HG03460 (cell line): ENCODE results near the gene SCYL1.
A peak's percentile ranks its signal among the peaks of the same experiment; 100 is the strongest.

Experiments used
- ATAC-seq: cut with Tn5 transposase; IDR thresholded peaks from one replicate; pipeline ENCODE4 v1.9.1; 2021; ENCODE audit not compliant: unreplicated experiment

Gene SCYL1

DNA sequence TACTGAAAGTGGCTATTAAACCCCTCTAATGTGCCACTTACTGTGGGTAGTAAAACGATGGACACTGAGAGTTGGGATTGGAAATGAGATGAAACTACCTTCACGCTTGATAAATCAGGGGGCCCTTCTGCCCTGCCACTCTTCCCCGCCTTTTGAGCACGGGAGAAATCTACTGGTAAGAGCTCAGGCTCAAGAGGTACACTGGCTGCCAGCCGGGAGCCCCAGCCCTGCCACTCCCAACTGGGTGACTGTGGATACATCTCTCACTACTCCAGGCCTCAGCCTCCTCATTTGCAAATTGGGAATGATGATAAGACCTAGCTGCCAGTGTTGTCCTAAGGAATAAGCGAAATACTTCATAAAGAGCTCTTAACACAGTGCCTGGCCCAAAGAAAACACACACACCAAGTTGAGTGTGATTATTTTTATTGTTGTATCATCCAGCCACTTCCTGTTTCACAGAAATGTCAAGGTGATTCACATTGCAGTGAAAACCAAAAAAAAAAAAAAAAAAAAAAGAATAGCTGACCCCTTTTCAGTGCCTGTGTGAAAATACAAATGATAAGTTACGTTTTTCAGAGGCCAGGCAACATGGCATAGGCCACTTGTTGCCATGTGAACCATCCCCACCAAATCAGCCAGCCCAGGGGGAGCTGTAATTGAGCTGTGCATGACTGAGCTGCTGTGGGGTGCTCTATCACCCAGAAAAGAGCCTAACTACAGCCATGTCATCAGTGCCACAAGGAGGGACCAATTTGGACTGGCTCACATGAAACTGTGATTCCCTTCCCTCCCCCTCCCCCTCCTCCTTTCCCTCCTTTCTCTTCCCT is 41.0 kb downstream of the SCYL1 start:
- no peak for ATAC-seq

DNA sequence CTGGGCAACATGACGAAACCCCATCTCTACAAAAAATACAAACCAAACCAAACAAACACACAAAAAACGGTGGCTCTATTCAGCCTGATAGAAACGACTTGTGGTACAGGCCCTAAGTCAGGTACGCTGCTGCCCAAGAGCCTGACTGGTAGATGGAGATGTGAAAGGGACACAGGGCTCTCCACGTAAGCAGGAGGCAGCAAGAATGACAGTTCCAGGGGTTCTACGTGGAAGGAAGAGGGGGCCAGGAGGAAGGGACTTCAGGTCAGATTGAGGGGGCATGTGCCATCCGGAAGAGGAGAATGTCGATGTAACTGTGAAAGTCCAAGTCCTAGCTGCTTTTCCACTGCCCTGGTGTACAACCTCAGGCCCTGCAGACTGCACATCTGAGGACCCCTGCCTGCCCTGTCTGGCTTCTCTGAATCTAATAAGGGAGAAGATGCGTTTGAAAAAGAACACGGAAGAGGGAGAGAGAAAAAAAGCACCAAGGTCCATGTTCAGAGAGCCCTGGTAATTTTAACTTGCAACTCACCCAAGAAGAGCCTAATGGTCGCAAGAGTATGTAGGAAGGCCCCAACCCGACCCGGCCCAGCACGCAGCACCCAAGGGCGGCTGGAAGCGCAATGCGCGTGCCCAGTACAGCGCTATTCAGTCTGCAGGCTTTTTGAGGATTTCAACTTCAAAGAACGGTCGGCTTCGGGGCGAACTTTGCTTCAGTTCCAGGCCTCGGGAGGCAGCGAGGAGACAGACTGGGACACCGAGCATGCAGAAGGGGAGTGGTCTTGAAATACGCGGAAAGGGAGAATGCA is 44.5 kb downstream of the SCYL1 start:
- ATAC-seq, result peak; percentile 1

DNA sequence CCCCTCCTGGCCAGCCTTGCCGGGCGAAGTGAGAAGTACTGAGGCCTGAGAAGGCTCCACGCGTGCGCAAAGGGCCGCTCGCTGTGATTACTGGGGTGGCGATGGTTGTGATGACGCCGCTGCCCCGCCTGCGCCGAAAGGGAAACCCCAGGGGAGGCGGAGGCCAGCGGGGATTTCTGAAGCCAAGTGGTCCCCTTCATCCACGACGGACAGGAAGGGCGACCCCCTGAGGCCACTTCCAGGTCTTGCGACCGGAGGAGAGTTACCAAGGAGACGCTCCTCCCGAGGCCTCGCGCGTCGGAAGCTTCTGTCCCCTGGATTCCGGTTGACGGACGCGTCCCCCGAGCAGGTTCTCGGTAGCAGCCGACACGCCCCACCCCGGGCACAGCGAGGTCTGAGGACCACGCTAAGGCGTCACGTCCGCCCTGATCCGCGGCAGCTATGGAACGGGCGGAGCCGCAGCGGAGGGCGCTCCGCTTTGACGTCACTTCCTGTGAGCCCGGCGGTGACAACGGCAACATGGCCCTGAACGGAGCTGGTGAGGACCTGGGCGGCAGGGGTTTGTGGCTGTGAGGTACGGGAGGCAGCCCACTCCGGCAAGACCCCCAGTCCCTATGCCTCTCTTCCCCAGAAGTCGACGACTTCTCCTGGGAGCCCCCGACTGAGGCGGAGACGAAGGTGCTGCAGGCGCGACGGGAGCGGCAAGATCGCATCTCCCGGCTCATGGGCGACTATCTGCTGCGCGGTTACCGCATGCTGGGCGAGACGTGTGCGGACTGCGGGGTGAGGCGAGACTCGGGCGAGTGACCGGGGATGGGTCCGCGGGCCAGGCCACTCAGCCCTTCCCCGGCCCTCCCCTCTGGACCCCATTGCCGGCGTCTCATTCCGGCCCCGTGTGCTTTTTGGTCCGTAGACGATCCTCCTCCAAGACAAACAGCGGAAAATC is 45.4 kb downstream of the SCYL1 start, which contains the start of gene ZNRD2:
Gene ZNRD2 (plus strand): TSS at position 505 of the 946 bp plus-strand sequence. CDS start 15 bp downstream, at position 520.
- peak; percentile 49 for ATAC-seq

DNA sequence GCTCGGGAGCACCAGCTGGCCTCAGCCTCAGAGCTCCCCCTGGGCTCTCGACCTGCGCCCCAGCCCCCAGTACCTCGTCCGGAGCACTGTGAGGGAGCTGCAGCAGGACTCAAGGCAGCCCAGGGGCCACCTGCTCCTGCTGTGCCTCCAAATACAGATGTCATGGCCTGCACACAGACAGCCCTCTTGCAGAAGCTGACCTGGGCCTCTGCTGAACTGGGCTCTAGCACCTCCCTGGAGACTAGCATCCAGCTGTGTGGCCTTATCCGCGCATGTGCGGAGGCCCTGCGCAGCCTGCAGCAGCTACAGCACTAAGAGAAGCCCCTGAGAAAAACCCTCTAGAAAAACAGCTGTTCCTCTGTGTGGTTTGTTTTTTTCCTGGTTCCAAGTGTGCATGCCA is 46.5 kb downstream of the SCYL1 start:
- ATAC-seq, result no peak

DNA sequence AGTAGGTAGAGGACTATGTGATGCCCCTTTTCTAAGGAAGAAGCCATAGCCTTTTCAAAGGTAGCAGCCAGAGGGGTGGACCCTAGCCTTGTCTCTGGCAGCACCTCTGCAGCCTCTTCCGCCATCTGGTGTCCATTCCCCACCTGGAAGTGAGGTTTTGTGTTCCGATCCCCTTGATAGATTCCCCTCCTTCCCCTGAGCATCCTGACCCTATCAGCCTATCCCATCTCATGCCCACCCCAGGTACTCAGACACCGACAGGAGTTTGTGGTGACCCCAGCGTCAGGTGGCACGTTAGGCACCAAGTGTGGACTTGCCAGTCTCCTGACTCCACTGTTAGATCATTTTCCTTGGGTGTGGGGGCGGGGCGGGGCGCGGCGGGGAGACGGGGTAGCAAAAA is 47.1 kb downstream of the SCYL1 start:
- no peak for ATAC-seq

DNA sequence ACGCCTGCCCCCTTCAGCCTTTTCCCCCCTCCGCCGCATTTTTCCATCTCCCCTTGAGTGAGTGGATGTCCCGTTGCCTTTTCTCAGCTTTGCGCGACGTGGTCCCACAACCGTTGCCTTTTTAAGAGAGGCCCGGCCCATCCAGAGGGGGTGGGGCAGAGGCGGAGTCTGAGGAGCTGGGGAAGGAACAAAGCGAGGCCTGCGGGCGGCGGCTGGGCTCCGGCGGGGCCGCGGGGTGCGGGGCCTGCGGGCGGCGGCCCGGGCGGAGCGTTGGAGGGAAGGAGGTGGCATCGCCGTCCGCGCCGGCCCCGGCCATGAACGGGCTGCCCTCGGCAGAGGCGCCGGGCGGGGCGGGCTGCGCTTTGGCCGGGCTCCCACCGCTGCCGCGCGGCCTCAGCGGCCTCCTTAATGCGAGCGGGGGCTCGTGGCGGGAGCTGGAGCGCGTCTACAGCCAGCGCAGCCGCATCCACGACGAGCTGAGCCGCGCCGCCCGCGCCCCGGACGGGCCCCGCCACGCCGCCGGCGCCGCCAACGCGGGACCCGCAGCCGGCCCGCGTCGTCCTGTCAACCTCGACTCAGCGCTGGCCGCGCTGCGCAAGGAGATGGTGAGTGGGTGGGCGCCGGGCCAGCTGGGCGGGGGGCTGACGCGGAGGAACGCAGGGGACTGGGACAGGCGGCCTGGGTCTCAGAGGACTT is 47.6 kb downstream of the SCYL1 start, which contains the start of gene FAM89B:
Gene FAM89B (plus strand): TSS at position 183 of the 696 bp plus-strand sequence. CDS start 132 bp downstream, at position 315.
- no peak for ATAC-seq

DNA sequence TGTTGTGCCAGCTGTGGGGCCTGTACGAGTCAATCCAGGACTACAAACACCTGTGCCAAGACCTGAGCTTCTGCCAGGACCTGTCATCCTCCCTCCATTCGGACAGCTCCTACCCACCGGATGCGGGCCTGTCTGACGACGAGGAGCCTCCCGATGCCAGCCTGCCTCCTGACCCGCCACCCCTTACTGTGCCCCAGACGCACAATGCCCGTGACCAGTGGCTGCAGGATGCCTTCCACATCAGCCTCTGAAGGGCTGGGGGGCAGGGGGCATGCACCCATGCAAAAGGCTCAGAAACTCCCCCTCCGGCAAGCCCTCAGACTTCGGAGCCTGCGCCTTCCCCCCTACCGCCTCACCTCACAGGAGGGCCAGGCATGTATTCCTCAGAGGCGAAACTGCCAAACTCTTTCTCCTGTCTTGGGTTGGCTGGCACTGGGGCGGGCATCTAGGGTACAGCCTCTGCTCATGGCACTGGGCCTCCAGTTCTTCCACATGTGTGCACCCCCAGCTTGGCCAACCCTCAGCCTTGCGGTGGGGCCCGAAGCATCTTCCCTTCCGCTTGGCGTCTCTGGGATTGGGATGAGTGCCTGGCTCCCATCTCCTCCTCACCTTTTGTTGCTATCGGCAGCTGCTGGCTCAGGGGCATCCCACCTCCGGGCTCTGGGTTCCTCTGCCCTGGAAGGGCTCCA is 48.7 kb downstream of the SCYL1 start:
- ATAC-seq, result no peak

DNA sequence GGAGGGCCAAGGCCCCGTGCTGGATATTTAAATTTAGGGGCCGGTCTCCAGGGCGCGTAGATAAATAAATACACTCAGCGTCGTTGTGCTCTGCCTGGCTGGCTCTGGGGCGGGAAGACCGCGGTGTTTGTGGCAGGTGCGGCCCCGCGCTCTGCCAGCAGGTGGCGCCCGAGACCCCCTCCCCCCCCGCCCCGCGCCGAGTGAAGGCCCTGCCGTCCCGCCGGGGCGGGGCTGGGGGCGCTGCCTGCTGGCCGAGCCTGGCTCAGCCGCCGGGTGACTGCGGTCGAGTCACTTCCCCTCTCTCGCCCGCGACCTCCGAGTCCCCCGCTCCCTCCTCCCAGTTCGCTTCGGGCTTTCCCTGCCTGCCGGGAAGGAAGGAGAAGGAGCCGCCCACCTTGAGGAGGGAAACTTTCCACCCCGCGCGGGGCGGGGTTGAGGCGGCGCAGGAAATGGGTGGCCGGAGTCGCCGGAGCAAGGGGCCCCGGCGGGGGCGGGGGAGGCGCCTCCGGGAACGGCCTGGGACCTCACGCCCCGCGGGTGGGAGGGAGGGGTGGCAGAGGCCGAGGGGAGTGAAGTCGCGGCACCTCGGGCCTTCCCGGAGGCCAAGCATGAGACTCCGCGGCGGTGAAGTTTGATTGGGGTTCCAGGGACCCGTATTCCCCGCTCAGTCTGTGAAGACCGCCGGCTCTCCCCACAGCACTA is 49.4 kb downstream of the SCYL1 start:
- ATAC-seq, result peak; percentile 32

DNA sequence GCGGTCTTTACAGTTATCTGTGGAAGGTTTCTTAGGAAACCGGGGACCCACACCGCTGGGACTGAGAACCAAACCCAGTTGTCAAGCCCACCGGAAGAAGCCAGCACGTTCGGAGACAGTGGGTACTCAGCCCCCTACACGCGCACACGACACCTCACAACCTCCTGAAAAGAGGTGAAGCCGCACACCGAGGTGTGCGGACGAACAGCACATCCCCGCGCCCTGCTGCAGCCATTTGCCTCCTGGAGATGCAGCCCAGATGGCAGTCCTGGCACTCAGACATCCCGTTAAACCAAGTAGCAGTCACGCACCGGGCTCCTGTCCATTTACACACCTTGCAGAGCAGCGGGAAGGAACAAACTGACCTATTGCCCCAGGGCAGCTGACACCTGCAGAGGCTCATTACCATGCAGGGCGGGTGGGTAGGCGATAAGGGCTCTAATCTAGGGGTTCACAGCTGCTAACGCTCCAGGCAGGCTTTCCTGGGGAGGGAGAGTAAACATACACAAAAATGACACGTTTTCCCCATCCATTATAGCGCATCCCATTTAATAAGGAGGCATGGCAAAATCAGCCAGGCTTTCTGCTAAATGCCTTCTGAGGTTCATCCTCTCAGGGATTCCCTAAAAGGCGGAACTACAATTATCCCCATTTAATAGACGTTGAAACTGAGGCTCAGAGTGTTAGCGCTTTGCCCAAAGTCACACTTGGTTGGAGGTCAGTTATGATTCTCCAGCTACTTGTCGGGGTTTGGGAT is 50.1 kb downstream of the SCYL1 start:
- no peak for ATAC-seq

DNA sequence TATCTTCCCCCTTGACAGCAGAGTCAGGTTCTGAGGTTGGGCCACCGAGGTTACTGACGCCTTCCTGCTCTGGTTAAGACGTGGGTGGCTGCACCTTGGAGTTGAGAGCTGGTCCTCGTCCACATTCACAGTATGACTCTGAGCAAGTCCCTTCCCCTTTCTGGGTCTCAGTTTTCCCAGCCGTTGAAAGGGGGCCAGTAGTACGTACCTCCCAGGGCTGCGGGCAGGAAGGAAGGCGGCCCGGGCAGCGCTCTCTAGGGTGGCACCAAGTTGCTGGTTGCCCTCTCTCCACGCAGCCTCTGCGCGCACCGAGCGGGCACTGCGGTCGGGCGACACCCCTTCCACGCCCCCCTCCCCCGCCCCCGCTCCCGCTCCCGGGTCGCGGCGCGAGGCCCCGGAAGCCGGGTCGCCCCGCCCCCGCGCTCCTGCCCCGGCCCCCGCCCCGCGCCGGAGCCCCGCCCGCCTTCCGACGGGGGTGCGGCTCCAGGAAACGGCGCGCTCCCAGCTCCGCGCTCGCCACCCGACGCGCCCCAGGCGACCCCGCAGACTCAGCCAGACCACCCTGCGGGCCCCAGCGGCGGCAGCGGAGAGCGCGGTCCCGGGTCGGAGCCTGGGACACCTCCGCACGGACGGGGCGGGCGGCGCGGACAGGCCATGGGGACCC is 50.8 kb downstream of the SCYL1 start, which contains the start of gene EHBP1L1:
Gene EHBP1L1 (plus strand): TSS at position 486 of the 664 bp plus-strand sequence. CDS start 250 bp downstream, outside the sequence.
- no peak for ATAC-seq

DNA sequence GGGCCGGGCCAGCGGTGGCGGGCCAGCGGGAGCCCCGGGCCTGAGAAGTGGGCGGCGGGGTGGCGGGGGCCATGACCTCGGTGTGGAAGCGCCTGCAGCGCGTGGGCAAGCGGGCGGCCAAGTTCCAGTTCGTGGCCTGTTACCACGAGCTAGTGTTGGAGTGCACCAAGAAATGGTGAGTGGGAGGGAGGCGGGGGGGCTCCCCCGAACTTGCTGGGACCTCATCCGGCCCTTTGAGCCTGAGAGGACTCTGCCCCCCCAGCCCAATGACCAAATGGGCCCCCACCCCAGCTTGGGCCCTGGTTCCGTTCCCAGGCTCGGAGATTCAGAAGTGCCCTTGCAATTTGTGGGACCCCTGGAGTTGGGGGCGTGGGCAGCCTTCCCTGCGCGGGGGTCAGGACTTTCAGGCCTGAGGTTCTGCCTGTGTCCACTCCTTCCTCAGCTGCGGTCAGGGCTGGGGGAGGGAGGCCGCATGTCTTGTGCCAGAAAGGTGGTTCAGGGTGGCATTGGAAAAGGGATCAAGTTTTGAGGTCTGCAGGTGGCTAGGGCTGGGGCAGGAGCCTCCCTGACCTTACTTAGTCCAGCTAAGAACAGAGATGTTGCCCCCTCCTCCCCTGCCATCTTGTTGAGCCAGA is 51.5 kb downstream of the SCYL1 start:
- no peak for ATAC-seq

DNA sequence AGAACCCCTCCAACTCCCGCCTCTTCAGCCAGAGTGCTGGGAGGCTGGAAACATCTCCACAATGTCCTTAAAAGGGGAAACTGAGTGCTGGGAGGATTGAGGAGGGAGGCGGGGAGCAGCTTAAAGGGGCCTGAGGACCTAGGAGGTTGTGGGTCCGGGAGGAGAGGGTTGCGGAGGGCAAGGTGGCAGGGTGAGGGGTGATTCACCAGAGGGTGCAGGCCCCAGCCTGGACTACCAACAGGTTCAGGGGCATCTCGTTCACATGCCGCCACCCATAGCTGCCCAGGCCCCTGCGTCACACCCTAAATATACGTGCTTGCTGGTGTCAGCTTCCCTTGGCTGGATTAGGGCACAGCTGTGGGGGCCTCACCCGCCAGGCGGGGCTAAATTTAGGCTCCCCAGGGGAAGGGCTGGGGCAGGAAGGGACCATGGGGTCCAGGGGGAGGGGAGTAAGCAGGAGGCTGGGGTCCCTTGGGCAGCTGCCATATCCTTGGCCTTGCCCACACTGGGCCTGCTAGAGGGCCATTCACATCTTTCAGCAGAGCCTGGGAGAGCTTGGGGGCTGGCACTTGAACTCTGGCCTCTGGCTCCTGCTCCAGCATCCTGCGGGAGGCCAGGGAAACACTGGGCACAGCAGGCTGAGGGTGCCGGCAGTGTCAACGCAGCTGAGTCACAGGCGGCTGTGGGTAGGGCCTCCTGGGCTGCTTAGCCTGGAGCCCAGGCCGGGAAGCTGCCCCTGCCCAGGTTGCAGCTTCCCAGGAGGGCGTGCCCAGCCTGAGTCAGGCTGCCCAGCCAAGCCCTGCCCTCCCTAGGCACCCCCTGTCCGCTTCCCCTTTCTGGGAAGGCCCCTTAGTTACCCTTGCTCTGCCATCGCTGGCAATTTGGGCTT is 52.2 kb downstream of the SCYL1 start:
- ATAC-seq, result no peak

DNA sequence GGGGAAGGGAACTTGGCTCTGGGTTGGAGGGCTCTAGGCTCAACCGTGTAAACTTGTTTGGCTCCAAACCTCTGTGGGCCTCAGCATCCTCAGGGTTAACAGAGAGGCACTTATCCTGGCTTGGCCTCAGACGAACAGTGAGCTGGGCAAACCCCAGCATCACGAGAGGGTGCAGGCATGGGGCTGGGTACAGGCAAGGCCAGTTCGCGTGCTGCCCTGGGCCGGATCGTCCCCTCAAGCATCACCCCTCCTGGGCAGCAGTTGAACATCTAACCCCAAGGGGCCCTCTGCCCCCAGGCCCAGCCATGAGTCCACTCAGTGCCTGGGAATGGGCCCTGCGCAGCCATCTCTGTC is 52.9 kb downstream of the SCYL1 start:
- ATAC-seq, result no peak

DNA sequence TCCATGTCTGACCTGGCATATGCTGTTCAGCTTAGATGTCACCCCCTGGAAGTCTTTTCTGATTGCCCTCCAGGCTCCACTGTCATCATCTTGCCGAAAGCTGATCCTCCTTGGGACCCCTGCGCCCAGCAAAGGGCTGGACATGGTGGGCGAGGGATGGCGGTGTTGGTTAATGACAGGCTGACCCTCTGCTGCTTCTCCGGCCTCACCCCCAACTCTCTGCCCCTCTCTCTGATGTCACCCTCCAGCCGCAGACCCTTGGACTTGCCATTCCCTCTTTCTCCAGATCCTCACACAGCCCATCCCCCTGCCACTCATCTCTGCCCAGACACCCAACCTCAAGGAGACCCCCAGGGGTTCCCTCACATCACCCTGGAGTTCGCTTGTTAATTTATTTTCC is 53.3 kb downstream of the SCYL1 start:
- ATAC-seq, result no peak

DNA sequence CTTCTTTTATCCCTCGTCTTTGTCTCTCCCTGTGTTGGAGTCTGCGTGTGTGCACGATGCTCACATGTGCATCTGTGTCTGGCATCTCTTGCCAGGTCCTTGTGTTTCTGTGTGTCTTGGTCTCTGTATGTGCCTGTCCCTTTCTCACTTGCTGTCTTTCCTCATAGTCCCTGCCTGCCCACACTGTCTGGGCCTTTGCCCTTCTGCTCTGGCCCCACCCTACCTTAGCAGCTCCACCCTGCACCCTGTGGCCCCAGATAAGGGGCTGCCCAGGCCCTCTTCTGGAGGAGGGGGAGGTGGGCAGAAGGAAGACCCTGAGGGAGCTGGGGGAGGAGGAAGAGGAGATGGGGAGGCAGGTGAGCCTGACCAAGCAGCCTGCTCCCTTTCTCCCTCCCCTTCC is 53.8 kb downstream of the SCYL1 start:
- no peak for ATAC-seq

DNA sequence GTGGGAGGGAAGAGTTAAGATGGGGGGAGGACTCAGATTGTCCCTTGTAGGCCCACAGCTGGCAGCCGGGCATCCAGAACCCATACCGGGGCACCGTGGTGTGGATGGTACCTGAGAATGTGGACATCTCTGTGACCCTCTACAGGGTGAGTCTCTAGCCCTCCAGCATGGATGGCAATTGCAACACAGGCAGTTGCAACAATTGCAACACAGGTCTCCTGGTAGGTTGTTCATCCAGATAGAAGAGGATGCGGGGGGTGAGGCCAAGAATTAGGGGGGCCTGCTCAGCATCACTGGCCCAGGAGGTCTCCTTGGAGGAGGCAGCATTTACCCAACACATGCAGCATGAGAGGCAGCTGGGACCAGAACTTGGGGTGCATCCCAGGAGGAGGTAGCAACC is 54.4 kb downstream of the SCYL1 start:
- ATAC-seq, result no peak
